ENCODE measurements around the gene ZNF546.

Gene ZNF546

GRCh38 chr19:40055832-40056504 lies 59.1 kb downstream of the ZNF546 start, which contains the start of gene ZNF780B:
TSS of gene ZNF780B (minus strand) at chr19:40056231. CDS start at chr19:40050332, 5,899 bp downstream.
- TF ChIP-seq, protein P1, sequence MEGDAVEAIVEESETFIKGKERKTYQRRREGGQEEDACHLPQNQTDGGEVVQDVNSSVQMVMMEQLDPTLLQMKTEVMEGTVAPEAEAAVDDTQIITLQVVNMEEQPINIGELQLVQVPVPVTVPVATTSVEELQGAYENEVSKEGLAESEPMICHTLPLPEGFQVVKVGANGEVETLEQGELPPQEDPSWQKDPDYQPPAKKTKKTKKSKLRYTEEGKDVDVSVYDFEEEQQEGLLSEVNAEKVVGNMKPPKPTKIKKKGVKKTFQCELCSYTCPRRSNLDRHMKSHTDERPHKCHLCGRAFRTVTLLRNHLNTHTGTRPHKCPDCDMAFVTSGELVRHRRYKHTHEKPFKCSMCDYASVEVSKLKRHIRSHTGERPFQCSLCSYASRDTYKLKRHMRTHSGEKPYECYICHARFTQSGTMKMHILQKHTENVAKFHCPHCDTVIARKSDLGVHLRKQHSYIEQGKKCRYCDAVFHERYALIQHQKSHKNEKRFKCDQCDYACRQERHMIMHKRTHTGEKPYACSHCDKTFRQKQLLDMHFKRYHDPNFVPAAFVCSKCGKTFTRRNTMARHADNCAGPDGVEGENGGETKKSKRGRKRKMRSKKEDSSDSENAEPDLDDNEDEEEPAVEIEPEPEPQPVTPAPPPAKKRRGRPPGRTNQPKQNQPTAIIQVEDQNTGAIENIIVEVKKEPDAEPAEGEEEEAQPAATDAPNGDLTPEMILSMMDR (IDR thresholded peaks at IDR 0.05; ENCODE audit: control insufficient read depth, extremely low read depth, insufficient read depth): no peak
- peak; percentile 21 for DNase-seq (ENCODE audit: low read depth)
- peak within 1 kb of the TSS; percentile 91 for H3K4me3 ChIP-seq (ENCODE audit: low read depth, low read length)

GRCh38 chr19:40056505-40056904 lies 59.6 kb downstream of the ZNF546 start:
- no peak for DNase-seq (ENCODE audit: low read depth)
- H3K4me3 ChIP-seq (ENCODE audit: low read depth, low read length): peak overlapping the region; percentile 91
- TF ChIP-seq, protein P1 (IDR thresholded peaks at IDR 0.05; ENCODE audit: control insufficient read depth, extremely low read depth, insufficient read depth): no peak

GRCh38 chr19:40057166-40057565 lies 60.3 kb downstream of the ZNF546 start:
- TF ChIP-seq, protein P1 (IDR thresholded peaks at IDR 0.05; ENCODE audit: control insufficient read depth, extremely low read depth, insufficient read depth): no peak
- H3K4me3 ChIP-seq (ENCODE audit: low read depth, low read length): peak overlapping the region; percentile 91
- no peak for DNase-seq (ENCODE audit: low read depth)

DNA sequence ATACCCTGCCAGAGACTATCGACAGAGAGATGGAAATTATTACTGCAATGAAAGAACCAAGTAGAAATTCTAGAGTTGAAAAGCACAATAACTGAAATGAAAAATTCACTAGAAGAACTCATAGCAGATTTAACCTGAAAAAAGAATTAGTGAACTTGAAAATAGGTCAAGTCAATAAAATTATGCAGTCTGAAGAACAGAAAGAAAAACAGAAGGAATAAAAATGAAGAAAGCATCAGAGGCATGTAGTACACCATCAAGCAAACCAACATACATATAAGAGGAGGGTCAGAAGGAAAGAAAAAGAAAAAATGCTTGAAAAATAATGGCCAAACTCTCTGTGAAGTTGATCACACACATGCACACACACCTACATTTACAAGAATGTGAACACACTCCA lies 62.8 kb downstream of the ZNF546 start:
- DNase-seq (ENCODE audit: low read depth): no peak
- H3K4me3 ChIP-seq (ENCODE audit: low read depth, low read length): no peak overlapping the region
- TF ChIP-seq, protein P1 (IDR thresholded peaks at IDR 0.05; ENCODE audit: control insufficient read depth, extremely low read depth, insufficient read depth): no peak

GRCh38 chr19:40070058-40070457 lies 73.2 kb downstream of the ZNF546 start:
- H3K4me3 ChIP-seq (ENCODE audit: low read depth, low read length): no peak overlapping the region
- no peak for DNase-seq (ENCODE audit: low read depth)
- TF ChIP-seq, protein P1 (IDR thresholded peaks at IDR 0.05; ENCODE audit: control insufficient read depth, extremely low read depth, insufficient read depth): no peak

Measured in LNCaP clone FGC (cell line).